Measurements from ENCODE around the gene NXF3. TPM values are rescaled to one million over a fixed set of nuclear protein-coding genes. Genes with fewer than 3 reads are reported as not detected.

The NXF3 gene
- total RNA-seq, 4 donors from 2014 or later: 0.21 to 1.7 (median 0.42) TPM; not detected in 1

- no peak for TF ChIP-seq POLR2A (IDR thresholded peaks at IDR 0.05)
- TF ChIP-seq CTCF (IDR thresholded peaks at IDR 0.05): no peak
- 28 to 39% methylated on average over 3 of the region's 3 CpGs for WGBS, 2 donors
- H3K4me3 ChIP-seq (ENCODE audit: low read depth, poor library complexity, severe bottlenecking): no peak overlapping the region
- intact Hi-C loops (cut with DNase I; ENCODE audit: low total_unique reads): no loop called here
- no peak for DNase-seq (ENCODE audit: low spot score in 2 of 2)
Observed at GRCh38 chrX:103101299-103102042, 8.5 kb upstream of the NXF3 start.

- no peak overlapping the region for H3K4me3 ChIP-seq (ENCODE audit: low read depth, poor library complexity, severe bottlenecking)
- no peak for TF ChIP-seq POLR2A (IDR thresholded peaks at IDR 0.05)
- TF ChIP-seq CTCF (IDR thresholded peaks at IDR 0.05): no peak
- no peak for DNase-seq (ENCODE audit: low spot score in 2 of 2)
- intact Hi-C loops (cut with DNase I; ENCODE audit: low total_unique reads): no loop called here
- WGBS, 2 donors: 69 to 83% methylated on average over 4 of the region's 4 CpGs
Observed at GRCh38 chrX:103100484-103100883, 7.5 kb upstream of the NXF3 start.

GRCh38 chrX:103099691-103100090, 6.7 kb upstream of the NXF3 start:
- TF ChIP-seq CTCF (IDR thresholded peaks at IDR 0.05) (no peak), POLR2A (IDR thresholded peaks at IDR 0.05) (no peak)
- H3K4me3 ChIP-seq (ENCODE audit: low read depth, poor library complexity, severe bottlenecking): no peak overlapping the region
- 67 to 70% methylated on average over 4 of the region's 4 CpGs for WGBS, 2 donors
- no peak for DNase-seq (ENCODE audit: low spot score in 2 of 2)
- intact Hi-C loops (cut with DNase I; ENCODE audit: low total_unique reads): no loop called here

- TF ChIP-seq CTCF (IDR thresholded peaks at IDR 0.05) (no peak), POLR2A (IDR thresholded peaks at IDR 0.05) (no peak)
- 65 to 74% methylated on average over 2 of the region's 2 CpGs for WGBS, 2 donors
- no peak for DNase-seq (ENCODE audit: low spot score in 2 of 2)
- no peak overlapping the region for H3K4me3 ChIP-seq (ENCODE audit: low read depth, poor library complexity, severe bottlenecking)
- intact Hi-C loops (cut with DNase I; ENCODE audit: low total_unique reads): no loop called here
Observed at GRCh38 chrX:103098488-103098887, 5.5 kb upstream of the NXF3 start.

- DNase-seq (ENCODE audit: low spot score in 2 of 2): no peak
- no peak for TF ChIP-seq POLR2A (IDR thresholded peaks at IDR 0.05)
- TF ChIP-seq CTCF (IDR thresholded peaks at IDR 0.05): no peak
- WGBS, 2 donors: 56 to 69% methylated on average over 4 to 6 of the region's 6 CpGs
- intact Hi-C loops (cut with DNase I; ENCODE audit: low total_unique reads): no loop called here
- H3K4me3 ChIP-seq (ENCODE audit: low read depth, poor library complexity, severe bottlenecking): no peak overlapping the region
Observed at GRCh38 chrX:103081051-103081450, 11.9 kb downstream of the NXF3 start.

GRCh38 chrX:103073467-103073866, 19.5 kb downstream of the NXF3 start:
- 45 to 62% methylated on average over 5 of the region's 5 CpGs for WGBS, 2 donors
- H3K4me3 ChIP-seq (ENCODE audit: low read depth, poor library complexity, severe bottlenecking): no peak overlapping the region
- TF ChIP-seq CTCF (IDR thresholded peaks at IDR 0.05) (no peak), POLR2A (IDR thresholded peaks at IDR 0.05) (no peak)
- no peak for DNase-seq (ENCODE audit: low spot score in 2 of 2)
- intact Hi-C loops (cut with DNase I; ENCODE audit: low total_unique reads): no loop called here
